Tibial nerve (tissue), 3 donors: ENCODE measurements around the gene CXXC1.

ENCODE experiments used
- POLR2A ChIP-seq, 2 donors: fragments of 450-650 bp; IDR thresholded peaks; one replicate each; pipeline ENCODE4 v1.6.1; 2017; ENCODE audit warnings: antibody characterized with exemption in 2 of 2, mild to moderate bottlenecking in 2 of 2, moderate library complexity in 2 of 2
- TF ChIP-seq, protein P1 (sequence below), 5 experiments: fragments of 200-600 bp in 3 of 5; fragments of 450-650 bp in 2 of 5; sonication (generic) in 3 of 5; IDR thresholded peaks; one replicate each; pipeline ENCODE4 v1.5.1; 2016 to 2019; ENCODE audit warnings: antibody characterized with exemption in 5 of 5, mild to moderate bottlenecking in 3 of 5, moderate library complexity in 2 of 5

GRCh38 chr18:50330176-50330575 lies 42.7 kb upstream of the CXXC1 start:
- TF ChIP-seq, protein P1, sequence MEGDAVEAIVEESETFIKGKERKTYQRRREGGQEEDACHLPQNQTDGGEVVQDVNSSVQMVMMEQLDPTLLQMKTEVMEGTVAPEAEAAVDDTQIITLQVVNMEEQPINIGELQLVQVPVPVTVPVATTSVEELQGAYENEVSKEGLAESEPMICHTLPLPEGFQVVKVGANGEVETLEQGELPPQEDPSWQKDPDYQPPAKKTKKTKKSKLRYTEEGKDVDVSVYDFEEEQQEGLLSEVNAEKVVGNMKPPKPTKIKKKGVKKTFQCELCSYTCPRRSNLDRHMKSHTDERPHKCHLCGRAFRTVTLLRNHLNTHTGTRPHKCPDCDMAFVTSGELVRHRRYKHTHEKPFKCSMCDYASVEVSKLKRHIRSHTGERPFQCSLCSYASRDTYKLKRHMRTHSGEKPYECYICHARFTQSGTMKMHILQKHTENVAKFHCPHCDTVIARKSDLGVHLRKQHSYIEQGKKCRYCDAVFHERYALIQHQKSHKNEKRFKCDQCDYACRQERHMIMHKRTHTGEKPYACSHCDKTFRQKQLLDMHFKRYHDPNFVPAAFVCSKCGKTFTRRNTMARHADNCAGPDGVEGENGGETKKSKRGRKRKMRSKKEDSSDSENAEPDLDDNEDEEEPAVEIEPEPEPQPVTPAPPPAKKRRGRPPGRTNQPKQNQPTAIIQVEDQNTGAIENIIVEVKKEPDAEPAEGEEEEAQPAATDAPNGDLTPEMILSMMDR (IDR thresholded peaks at IDR 0.05) = no peak
- no peak for TF ChIP-seq POLR2A (IDR thresholded peaks at IDR 0.05)
